Adrenal gland (tissue), 12 donors: ENCODE results near the gene FBXL7. TPM values are rescaled to one million over a fixed set of nuclear protein-coding genes. Genes with fewer than 3 reads are reported as not detected.

Experiments
- DNase-seq, 7 donors: peaks; one replicate each; pipeline ENCODE4 v3.0.0-alpha.2; 2019 to 2020
- H3K27ac ChIP-seq, 5 donors: fragments of 200-600 bp; sonication (generic) in 4 of 5; 1 replicate in 3 of 5; 2 replicates in 2 of 5; pipeline versions ENCODE4 v1.5.1 to v1.8.0; 2016 to 2020; ENCODE audit warnings: mild to moderate bottlenecking in 1 of 5
- H3K27me3 ChIP-seq: fragments of 200-600 bp; 2 replicates; pipeline ENCODE4 v1.8.0; 2021
- H3K36me3 ChIP-seq, 2 donors: fragments of 200-600 bp; replicated peaks in 1 of 2; 1 replicate in 1 of 2; 2 replicates in 1 of 2; pipeline versions ENCODE4 v1.5.1 to v1.8.0; 2018 to 2022
- H3K4me1 ChIP-seq, 2 donors: fragments of 200-600 bp; replicated peaks in 1 of 2; 1 replicate in 1 of 2; 2 replicates in 1 of 2; pipeline versions ENCODE4 v1.5.1 to v1.8.0; 2018 to 2021
- H3K4me3 ChIP-seq, 4 donors: fragments of 200-600 bp; sonication (generic) in 3 of 4; one replicate each; pipeline ENCODE4 v1.5.1; 2016 to 2018
- H3K9me3 ChIP-seq, 3 donors: fragments of 200-600 bp; sonication (generic) in 1 of 3; replicated peaks in 1 of 3; 1 replicate in 2 of 3; 2 replicates in 1 of 3; pipeline versions ENCODE4 v1.5.1 to v1.8.0; 2016 to 2021
- POLR2A ChIP-seq, 2 donors: fragments of 450-650 bp; IDR thresholded peaks; one replicate each; pipeline ENCODE4 v1.6.1; 2017; ENCODE audit warnings: antibody characterized with exemption in 2 of 2, mild to moderate bottlenecking in 2 of 2, moderate library complexity in 1 of 2
- WGBS, 4 donors: extraction: QIAGEN DNeasy Blood & Tissue Kit in 2 of 4; methylation state at CpG; one replicate each; pipeline versions ENCODE4 v1.1.5 to v1.1.7; 2013 to 2017; 5-methylcytosine and 5-hydroxymethylcytosine counted together
- intact Hi-C, 2 donors: fragments of 100-400 bp; cut with DNase I; formaldehyde crosslinking; loops; one replicate each; pipeline versions ENCODE4 v1.14.1 to v1.15.0; 2022 to 2023
- polyA plus RNA-seq, 3 donors: library from polyadenylated mRNA; stranded (reverse); fragments of 200-250 nt in 2 of 3; fragments of 350-450 nt in 1 of 3; fragmentation: Illumina TruSeq in 1 of 3; extraction: RNeasy Lipid Tissue Mini Kit (QIAGEN cat#74804) in 1 of 3; gene quantifications; one replicate each; pipeline ENCODE4 v1.2.3, GENCODE V29; 2013 to 2014
- total RNA-seq, 9 donors: library from RNA; depleted of rRNA in 4 of 9; stranded (reverse); fragments of >200 nt in 4 of 9; fragments of 120-200 nt in 1 of 9; fragmentation: NEBNext Ultra II Directional in 1 of 9; extraction: Animal tissue kit (Norgen Biotek cat#: 25700) in 1 of 9; gene quantifications; one replicate each; pipeline versions ENCODE4 v1.1.0 to v1.2.4, GENCODE V29; 2013 to 2023
- TF ChIP-seq, protein P1 (sequence below), 6 experiments: fragments of 450-650 bp in 4 of 6; fragments of 200-600 bp in 2 of 6; sonication (generic) in 1 of 6; IDR thresholded peaks; 1 replicate in 5 of 6; 2 replicates in 1 of 6; pipeline versions ENCODE4 v1.5.1 to v1.8.0; 2016 to 2021; ENCODE audit warnings: antibody characterized with exemption in 6 of 6, mild to moderate bottlenecking in 2 of 6, moderate library complexity in 1 of 6
- donor health status: healthy with polysubstance abuse.
- donor health status: Bipolar disorder and iron deficiency.
- donor health status: DM: yes; HTN: yes; CAD: no.
- donor health status: DM: no; HTN: no; CAD: no.
- donor health status: DM: no; HTN: no; CAD: no.
- donor health status: DM: yes; HTN: yes; CAD: no.

FBXL7 gene
- total and polyA plus RNA-seq, 12 donors = 22.6 to 59.1 (median 34.0) TPM

DNA sequence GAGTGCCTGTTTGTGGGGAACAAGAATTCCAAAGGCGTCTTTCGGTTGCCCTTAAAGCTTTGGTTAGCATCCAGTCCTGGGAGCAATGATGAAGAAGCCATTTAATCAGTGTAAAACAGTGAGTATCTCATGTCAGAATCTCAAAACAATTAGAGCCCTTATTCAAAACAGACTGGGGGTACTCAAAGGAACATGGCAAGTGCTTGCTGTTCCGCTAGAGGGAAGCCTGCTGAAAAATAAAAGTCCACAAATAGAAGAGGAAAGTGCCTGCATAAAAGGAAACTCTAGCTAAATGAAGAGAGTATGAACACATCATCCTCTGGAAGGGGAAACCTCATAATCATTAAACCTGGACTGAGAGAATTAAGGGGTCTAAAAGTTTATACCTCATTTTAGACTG is 26.4 kb downstream of the FBXL7 start:
- Histone ChIP-seq H3K27ac (no peak overlapping the region), H3K27me3 (no peaks in the 10 kb centered on the region), H3K36me3 (no peaks in the 10 kb centered on the region), H3K4me3 (no peak overlapping the region), H3K9me3 (no peaks in the 10 kb centered on the region), H3K4me1 (peaks cover 4 to 11% of the 10 kb centered on the region in 2 donors)
- WGBS, 4 donors = 85 to 96% (median 95%) methylated on average over 3 of the region's 3 CpGs
- no peak for DNase-seq
- TF ChIP-seq POLR2A (IDR thresholded peaks at IDR 0.05) = no peak
- TF ChIP-seq, protein P1, sequence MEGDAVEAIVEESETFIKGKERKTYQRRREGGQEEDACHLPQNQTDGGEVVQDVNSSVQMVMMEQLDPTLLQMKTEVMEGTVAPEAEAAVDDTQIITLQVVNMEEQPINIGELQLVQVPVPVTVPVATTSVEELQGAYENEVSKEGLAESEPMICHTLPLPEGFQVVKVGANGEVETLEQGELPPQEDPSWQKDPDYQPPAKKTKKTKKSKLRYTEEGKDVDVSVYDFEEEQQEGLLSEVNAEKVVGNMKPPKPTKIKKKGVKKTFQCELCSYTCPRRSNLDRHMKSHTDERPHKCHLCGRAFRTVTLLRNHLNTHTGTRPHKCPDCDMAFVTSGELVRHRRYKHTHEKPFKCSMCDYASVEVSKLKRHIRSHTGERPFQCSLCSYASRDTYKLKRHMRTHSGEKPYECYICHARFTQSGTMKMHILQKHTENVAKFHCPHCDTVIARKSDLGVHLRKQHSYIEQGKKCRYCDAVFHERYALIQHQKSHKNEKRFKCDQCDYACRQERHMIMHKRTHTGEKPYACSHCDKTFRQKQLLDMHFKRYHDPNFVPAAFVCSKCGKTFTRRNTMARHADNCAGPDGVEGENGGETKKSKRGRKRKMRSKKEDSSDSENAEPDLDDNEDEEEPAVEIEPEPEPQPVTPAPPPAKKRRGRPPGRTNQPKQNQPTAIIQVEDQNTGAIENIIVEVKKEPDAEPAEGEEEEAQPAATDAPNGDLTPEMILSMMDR (IDR thresholded peaks at IDR 0.05) = no peak
- intact Hi-C loops = no loop called here

DNA sequence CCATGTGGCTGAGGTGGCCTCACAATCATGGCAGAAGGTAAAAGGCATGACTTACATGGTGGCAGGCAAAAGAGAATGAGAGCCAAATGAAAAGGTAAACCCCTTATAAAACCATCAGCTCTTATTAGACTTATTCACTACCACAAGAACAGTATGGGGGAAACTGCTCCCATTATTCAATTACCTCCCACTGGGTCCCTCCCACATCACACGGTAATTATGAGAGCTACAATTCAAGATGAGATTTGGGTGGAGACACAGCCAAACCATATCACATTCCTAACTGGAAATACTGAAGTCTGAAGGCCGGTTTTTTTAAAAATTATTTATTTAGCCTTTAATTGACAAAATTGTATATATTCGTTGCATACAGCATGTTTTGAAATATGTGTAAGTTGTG is 28.5 kb downstream of the FBXL7 start:
- TF ChIP-seq POLR2A (IDR thresholded peaks at IDR 0.05) = no peak
- TF ChIP-seq, protein P1 (IDR thresholded peaks at IDR 0.05) = no peak
- intact Hi-C loops = no loop called here
- Histone ChIP-seq H3K4me1 (peaks cover 0 to 6% of the 10 kb centered on the region in 2 donors), H3K9me3 (no peaks in the 10 kb centered on the region), H3K36me3 (no peaks in the 10 kb centered on the region), H3K4me3 (no peak overlapping the region), H3K27me3 (no peaks in the 10 kb centered on the region), H3K27ac (no peak overlapping the region)
- WGBS, 4 donors = 92 to 98% (median 95%) methylated on average over 3 of the region's 3 CpGs
- DNase-seq = no peak

DNA sequence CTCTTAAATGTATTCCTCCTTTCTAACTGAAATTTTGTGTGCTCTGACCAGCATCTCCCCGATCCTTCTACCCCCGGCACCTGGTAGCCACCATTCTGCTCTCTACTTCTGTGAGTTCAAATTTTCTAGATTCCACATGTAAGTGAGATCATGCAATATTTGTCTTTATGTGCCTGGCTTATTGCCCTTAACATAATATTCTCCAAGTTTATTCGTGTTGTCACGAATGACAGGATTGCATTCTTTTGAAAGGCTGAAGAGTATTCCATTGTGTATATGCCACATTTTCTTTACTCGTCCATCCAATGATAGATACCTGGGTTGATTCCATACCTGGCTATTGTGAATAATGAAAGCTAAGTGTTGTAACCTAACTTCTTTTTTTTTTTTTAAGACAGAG is 29.0 kb downstream of the FBXL7 start:
- TF ChIP-seq POLR2A (IDR thresholded peaks at IDR 0.05) = no peak
- TF ChIP-seq, protein P1 (IDR thresholded peaks at IDR 0.05) = no peak
- H3K36me3 ChIP-seq = no peaks in the 10 kb centered on the region
- intact Hi-C loops = no loop called here
- no peak overlapping the region for H3K27ac ChIP-seq
- no peaks in the 10 kb centered on the region for H3K9me3 ChIP-seq
- peaks cover 0 to 9% of the 10 kb centered on the region in 2 donors for H3K4me1 ChIP-seq
- 92 to 95% (median 94%) methylated on average over 5 of the region's 5 CpGs for WGBS, 4 donors
- DNase-seq = no peak
- no peaks in the 10 kb centered on the region for H3K27me3 ChIP-seq
- no peak overlapping the region for H3K4me3 ChIP-seq

DNA sequence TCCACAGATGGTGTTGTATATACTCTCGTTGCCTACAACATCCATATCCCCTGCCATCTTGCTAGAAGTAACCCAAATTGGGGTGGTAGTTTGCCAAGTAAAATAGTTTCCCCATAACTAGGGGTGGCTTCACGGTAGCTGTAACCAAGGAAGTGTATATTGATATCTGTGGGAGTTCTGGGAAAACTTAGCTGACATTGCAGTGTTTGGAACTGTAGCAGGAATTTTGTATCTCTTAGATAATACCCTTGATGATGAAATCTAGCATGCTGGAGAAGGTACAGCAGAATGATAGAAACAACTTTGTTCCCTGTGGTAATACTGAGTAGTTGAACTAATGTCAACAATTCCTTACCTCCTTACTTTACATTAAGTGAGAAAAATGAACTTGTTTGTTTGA is 29.8 kb downstream of the FBXL7 start:
- 77 to 92% (median 84%) methylated on average over 2 of the region's 2 CpGs for WGBS, 4 donors
- TF ChIP-seq, protein P1 (IDR thresholded peaks at IDR 0.05) = no peak
- TF ChIP-seq POLR2A (IDR thresholded peaks at IDR 0.05) = no peak

More for the DNA sequence above, 29.8 kb downstream of the FBXL7 start:
- Histone ChIP-seq H3K27ac (no peak overlapping the region), H3K9me3 (no peaks in the 10 kb centered on the region), H3K27me3 (no peaks in the 10 kb centered on the region), H3K4me3 (no peak overlapping the region), H3K4me1 (peaks cover 0 to 9% of the 10 kb centered on the region in 2 donors), H3K36me3 (no peaks in the 10 kb centered on the region)
- intact Hi-C loops = no loop called here
- no peak for DNase-seq
